HG03571 (cell line): ENCODE results near the gene PARK7.

Source experiments
- ATAC-seq: cut with Tn5 transposase; IDR thresholded peaks from one replicate; pipeline ENCODE4 v1.9.1; 2021; ENCODE audit not compliant: unreplicated experiment

Gene PARK7

DNA sequence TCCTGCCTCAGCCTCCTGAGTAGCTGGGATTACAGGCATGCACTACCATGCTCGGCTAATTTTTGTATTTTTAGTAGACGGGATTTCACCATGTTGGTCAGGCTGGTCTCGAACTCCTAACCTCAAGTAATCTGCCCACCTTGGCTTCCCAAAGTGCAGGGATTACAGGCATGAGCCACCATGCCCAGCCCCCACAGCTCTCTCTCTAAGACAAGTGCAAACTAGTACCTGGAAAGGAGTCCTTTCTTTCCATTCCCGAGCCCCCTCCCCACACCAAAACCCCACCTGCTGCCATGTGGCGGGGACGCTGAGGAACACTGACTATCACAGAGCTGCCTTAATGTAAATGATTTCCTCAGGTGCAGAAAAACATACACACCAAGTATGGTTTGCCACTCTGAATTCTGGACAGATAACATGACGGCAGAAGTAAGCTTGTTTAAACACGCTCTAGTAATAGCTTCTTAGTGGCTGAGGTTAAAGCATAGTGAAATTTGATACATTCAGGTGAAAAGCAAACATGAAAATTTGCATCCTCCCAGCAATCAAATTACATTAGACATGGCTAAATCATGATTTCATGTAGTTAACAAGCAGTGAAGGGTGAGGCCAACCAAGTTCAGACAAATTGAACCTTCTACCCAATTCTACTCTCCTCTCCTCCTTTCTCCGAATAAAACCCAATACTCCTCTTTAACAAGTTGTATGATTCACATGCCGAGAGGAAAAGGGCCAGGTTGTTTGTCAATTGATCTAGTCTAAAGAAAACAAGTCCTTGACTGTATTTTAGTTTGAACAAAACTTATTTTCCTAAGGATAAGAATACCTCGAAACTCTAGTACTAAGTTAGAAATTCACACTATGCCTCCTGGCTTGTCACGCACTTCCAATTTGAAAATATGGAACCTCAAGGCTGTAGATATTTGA lies 44.8 kb downstream of the PARK7 start:
- no peak for ATAC-seq

GRCh38 chr1:8009043-8010002 lies 47.8 kb downstream of the PARK7 start:
- ATAC-seq = no peak

- no peak for ATAC-seq
Measured at GRCh38 chr1:8010080-8010664, 48.7 kb downstream of the PARK7 start.

DNA sequence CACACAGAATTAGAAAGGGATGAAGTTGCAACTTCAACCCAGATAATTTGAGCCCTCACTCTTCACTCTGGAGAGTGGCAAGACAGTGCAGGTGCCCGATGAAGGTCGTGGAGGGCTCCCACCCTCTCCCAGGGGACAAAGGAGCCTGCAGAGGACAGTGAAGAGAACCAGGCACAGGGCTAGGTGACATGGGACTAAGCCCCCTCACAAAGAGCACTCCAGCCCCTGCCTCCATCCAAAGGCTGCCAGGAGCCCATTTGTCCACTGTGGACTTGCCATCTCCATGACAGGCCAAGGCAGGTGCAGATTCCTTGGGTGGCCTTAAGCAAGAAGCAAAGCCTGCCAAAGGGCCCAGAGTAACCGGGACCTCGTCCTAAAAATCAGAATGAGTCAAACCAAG lies 49.5 kb downstream of the PARK7 start:
- no peak for ATAC-seq

GRCh38 chr1:8011923-8012858 lies 50.7 kb downstream of the PARK7 start:
- no peak for ATAC-seq

DNA sequence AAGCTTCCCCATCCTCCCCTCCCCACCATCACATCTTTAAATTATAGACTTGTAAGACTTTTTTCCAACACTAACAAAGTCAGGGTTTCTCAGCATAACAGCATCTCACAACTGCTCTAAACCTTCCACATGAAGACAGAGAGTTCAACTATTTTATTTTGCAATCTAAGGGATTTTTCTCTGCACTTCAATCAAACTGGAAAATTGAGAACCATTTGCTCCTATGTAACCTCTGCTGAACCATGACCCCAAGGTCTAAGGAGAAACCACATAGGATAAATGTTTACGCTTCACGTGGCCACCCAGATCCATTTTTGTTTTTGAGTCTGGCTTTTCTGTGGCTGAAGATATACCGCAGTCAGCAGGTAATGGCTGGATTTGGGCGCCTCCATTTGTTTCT lies 51.4 kb downstream of the PARK7 start:
- ATAC-seq = no peak

GRCh38 chr1:8013399-8013798 lies 51.9 kb downstream of the PARK7 start:
- ATAC-seq = no peak

- ATAC-seq = no peak
Measured at GRCh38 chr1:8013800-8014199, 52.3 kb downstream of the PARK7 start.

DNA sequence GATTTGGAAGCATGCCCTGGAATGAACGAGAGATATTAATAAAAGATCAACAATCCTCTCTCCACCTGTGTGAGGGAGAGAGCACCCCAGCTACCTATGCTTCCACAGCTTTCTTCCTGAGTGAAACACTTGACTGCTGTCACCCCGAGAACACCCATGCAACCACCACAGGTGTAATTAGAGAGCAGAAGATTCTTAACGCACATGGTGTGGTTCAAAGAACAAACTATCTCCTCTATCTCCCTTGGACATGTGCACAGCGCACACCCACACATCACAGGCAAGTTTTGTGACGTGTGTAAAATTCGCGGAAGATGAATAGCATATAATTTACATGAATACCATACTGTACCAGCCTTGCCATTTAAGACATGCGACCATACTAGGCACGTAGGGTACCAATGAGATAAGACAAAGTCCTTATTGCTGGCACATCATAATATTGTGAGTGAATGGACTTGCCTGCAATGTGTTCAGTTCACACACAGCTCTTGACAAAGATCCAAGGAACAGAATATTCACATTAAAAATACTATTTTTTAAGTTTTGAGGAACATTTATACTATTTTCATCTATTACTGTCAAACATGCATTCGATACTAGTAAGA lies 53.0 kb downstream of the PARK7 start:
- ATAC-seq = no peak

GRCh38 chr1:8015036-8015808 lies 53.7 kb downstream of the PARK7 start:
- ATAC-seq = no peak

- ATAC-seq = no peak
Measured at GRCh38 chr1:8015809-8016165, 54.3 kb downstream of the PARK7 start.

DNA sequence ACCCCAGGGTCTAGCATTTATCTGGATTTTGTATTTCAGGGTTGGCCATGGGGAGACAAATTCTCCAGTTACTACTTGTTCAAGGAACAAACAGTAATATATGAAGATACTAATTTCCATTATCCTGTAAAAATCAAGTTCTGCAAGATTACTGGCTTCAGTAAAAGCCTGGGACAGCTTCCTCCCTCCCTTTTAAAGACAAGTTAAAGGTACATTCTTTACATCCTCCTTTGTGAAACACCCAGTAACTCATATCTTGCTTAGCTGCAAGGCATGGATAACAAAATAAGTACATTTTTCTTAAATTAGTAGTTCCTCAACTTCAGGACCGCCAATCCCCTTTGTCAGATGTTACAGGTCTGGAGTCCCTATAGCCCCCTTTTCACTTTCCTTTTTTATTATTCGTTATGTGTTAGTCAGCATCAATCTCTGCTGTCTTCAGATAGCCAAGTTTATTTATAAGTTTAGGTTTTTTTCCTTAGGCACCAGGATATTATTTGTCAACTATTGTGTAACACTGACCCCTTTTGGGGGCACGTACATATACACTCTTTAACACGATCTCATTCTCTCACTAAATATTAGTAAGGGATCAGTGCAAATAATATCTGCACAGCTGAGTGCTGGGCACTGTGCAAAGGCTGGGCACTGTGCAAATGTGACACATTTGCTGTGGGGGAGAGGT lies 54.8 kb downstream of the PARK7 start:
- ATAC-seq = no peak

GRCh38 chr1:8016895-8017241 lies 55.4 kb downstream of the PARK7 start:
- no peak for ATAC-seq

DNA sequence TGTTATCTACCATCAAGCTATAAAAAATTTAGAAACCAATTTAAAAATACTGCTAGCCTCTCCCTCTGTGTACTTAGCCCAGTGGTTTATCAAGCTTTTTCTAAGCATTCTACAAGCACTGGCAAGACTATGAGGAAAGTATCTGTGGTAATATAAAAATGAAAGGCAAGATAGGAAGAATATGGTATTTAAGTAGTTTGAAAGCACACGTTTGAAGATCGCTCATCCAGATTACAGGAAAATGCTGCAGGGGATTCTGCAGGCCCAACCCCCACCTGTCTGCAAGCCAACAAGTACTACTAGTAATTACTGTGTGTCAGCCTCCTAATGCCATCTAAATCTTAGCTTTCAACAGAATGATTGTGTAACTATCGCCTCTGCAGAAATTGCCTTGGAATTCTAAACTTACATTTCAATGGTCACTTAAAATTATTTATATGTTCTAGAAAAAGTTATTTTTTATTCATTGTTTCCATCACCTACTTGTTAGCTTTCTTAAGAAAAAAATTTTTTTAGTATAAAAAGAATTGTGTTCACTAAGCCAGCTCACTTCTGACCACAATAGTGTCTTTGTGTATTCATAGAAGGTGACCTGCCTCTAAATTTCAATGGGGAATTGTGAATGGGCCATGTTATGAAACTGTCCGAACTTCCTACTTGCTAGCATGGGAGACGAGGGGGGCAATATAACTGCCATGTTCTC lies 56.1 kb downstream of the PARK7 start:
- no peak for ATAC-seq

DNA sequence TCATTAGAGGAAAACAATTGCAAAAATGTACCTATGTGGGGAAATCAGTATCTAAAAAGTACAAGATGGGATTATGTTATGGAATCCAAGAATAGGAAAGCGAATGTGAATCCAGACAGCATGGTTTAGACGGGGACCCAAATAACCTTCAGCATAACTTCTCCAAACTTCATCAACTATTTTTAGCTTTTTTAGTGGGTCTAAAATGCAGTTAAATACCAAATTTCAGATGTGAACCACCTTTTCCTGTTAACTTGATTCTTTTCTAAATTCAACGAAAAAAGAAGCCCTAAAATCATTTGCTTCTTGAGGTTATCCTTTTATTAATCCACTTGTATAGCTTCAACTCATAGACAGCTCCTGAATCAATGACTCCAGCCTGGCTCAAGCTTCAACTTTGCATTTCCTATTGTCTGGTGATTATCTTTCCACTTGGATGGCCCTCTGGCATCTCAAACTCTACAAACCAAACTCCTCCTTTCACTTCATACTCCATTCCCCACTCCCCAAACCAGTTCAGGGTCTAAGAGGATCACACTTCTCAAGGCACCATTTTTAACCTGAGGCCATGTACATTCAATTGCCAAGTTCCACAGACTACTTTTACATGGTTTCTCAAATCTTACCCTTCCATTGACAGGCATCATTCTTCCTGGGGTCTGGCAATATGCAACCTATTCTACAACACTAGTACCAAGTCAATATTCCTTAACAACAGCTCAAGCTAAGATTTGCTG lies 57.1 kb downstream of the PARK7 start:
- no peak for ATAC-seq

- ATAC-seq = no peak
Measured at GRCh38 chr1:8019229-8019620, 57.7 kb downstream of the PARK7 start.

DNA sequence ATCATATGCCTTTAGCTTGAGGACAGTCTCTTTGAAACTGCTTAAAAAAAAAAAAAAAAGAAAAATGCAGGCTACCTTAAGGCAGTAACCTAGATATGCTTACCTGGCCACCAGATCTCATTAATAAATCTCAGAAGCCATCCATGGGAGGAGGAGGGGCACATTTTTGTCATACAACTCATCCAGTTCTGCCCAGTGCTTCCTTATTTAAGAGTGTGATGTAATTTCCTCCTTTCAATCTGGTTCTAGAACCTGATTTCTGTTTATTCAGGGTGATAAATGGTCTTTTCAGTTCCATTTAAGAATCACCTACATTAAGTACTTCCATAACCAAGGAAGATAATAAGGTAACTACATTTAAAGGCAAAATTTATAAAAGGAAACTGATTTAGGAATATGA lies 58.5 kb downstream of the PARK7 start:
- no peak for ATAC-seq
